ENCODE measurements around the gene TBRG1.

GRCh38 chr11:124662106-124662505, 39.4 kb downstream of the TBRG1 start:
- no peak for TF ChIP-seq POLR2A (IDR thresholded peaks at IDR 0.05)
- TF ChIP-seq CTCF (IDR thresholded peaks at IDR 0.05 in 4 of 5, conservative IDR thresholded peaks at IDR 0.05 in 1 of 5), result no peak

All from gastrocnemius medialis (tissue), 4 donors.